Breast epithelium (tissue), 3 donors: Measurements from ENCODE around the gene BNC2.

Source experiments
- CTCF ChIP-seq, 3 donors: fragments of 450-650 bp; IDR thresholded peaks; one replicate each; pipeline ENCODE4 v1.5.1; 2016 to 2017; ENCODE audit warnings: antibody characterized with exemption in 3 of 3, mild to moderate bottlenecking in 3 of 3, moderate library complexity in 3 of 3
- POLR2AphosphoS5 ChIP-seq, 3 donors: sonication (generic); formaldehyde crosslinking; IDR thresholded peaks; one replicate each; pipeline ENCODE4 v1.6.1; 2017; ENCODE audit warnings: antibody characterized with exemption in 3 of 3

DNA sequence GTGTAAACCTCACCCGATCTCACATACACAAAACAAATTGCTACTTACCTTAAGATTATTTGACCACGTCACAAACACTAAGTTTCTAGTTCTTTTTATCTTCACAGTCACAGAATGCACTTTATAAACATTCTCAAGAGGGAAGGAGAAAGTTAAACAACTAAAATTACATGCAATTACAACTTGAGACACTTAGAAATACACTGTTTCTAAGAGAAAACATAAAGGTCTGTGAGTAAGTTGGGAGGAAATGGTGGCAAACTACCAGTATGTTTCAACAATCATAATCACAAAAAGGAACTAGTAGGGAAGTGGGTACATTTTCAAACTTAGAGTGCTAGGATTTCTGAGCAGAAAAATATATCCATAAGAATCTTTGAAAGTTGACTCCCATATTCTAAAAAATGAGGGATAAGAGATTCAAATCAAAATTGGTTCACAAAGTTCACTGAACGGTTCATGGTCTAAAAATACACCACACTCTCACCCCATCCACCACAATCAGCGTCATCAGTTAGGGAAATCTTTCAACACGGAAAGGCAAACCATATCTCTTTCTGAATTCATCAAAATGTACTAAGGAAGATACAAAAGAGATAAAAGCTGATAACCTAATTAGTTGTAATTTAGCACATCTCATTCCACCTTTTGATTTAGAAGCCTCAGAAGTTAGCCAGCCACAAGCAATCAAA is 182.6 kb downstream of the BNC2 start:
- TF ChIP-seq POLR2AphosphoS5 (IDR thresholded peaks at IDR 0.05) = no peak
- TF ChIP-seq CTCF (IDR thresholded peaks at IDR 0.05) = no peak
